OCI-LY7 (cell line): ENCODE results near the gene XIRP2. TPM values are rescaled to one million over a fixed set of nuclear protein-coding genes. Genes with fewer than 3 reads are reported as not detected.

Experiments used
- BruUV-seq: library from RNA; stranded (reverse); fragments of 400-500 nt; replicated peaks from 2 replicates; lab custom pipeline; 2021; lab: Mats Ljungman, UMichigan
- CTCF ChIA-PET: fragments of 300-600 bp; sonication (Branson Sonifier 250); formaldehyde crosslinking; loops from one replicate; lab custom pipeline; 2022; ENCODE audit warnings: antibody characterized with exemption; ENCODE audit not compliant: unreplicated experiment; lab: Charles Lee
- POLR2A ChIA-PET: fragments of 300-600 bp; sonication (Branson Sonifier 250); formaldehyde crosslinking; loops from one replicate; lab custom pipeline; 2022; ENCODE audit warnings: antibody characterized with exemption; lab: Charles Lee
- DNase-seq: peaks from one replicate; pipeline ENCODE4 v3.0.0-alpha.2; 2015; ENCODE audit warnings: low spot score
- H2AFZ ChIP-seq: fragments of 200-600 bp; sonication (generic), shearing (Covaris generic); 2 replicates; pipeline ENCODE4 v1.6.1; 2014; ENCODE audit warnings: mild to moderate bottlenecking, antibody characterized with exemption, low read length, moderate library complexity
- H3K27ac ChIP-seq: fragments of 200-600 bp; sonication (generic); 2 replicates; pipeline ENCODE4 v1.5.1; 2014; ENCODE audit warnings: mixed run types, low read depth, mild to moderate bottlenecking, moderate library complexity, low read length, inconsistent platforms; ENCODE audit not compliant: poor library complexity, severe bottlenecking
- H3K36me3 ChIP-seq: fragments of 200-600 bp; sonication (generic); 2 replicates; pipeline ENCODE4 v1.6.1; 2014; ENCODE audit warnings: mild to moderate bottlenecking, antibody characterized with exemption, low read length, moderate library complexity, mixed read lengths; ENCODE audit not compliant: insufficient read depth
- H3K4me1 ChIP-seq: fragments of 200-600 bp; sonication (generic); 2 replicates; pipeline ENCODE4 v1.5.1; 2014; ENCODE audit warnings: mild to moderate bottlenecking, low read length; ENCODE audit not compliant: insufficient read depth, poor library complexity, severe bottlenecking
- H3K4me2 ChIP-seq: fragments of 200-600 bp; sonication (generic); 2 replicates; pipeline ENCODE4 v1.6.1; 2014; ENCODE audit warnings: mild to moderate bottlenecking, low read length
- H3K4me3 ChIP-seq: fragments of 200-600 bp; sonication (generic); 2 replicates; pipeline ENCODE4 v1.5.1; 2014; ENCODE audit warnings: mild to moderate bottlenecking, low read depth, low read length; ENCODE audit not compliant: poor library complexity, severe bottlenecking
- H3K79me2 ChIP-seq: fragments of 200-600 bp; sonication (generic); 2 replicates; pipeline ENCODE4 v1.6.1; 2016; ENCODE audit warnings: low read depth, mild to moderate bottlenecking, low read length, moderate library complexity, mixed read lengths; ENCODE audit not compliant: insufficient read depth
- H3K9me2 ChIP-seq: fragments of 200-600 bp; sonication (generic); 2 replicates; pipeline ENCODE4 v1.6.1; 2016; ENCODE audit warnings: mild to moderate bottlenecking, low read length, mixed read lengths; ENCODE audit not compliant: insufficient read depth
- H3K9me3 ChIP-seq: fragments of 200-600 bp; sonication (generic); 2 replicates; pipeline ENCODE4 v1.6.1; 2014; ENCODE audit warnings: mild to moderate bottlenecking, mixed run types, low read length, mixed read lengths
- H4K20me1 ChIP-seq: fragments of 200-600 bp; sonication (generic); 2 replicates; pipeline ENCODE4 v1.6.1; 2014; ENCODE audit warnings: mild to moderate bottlenecking, antibody characterized with exemption, low read length, moderate library complexity, mixed read lengths; ENCODE audit not compliant: insufficient read depth
- CTCF ChIP-seq: fragments of 200-600 bp; sonication (generic); conservative IDR thresholded peaks from 2 replicates; pipeline ENCODE4 v1.5.1; 2014; ENCODE audit warnings: mild to moderate bottlenecking, antibody characterized with exemption, low read length, moderate library complexity, mixed read lengths
- EZH2phosphoT487 ChIP-seq: fragments of 200-600 bp; sonication (generic); IDR thresholded peaks from 2 replicates; pipeline ENCODE4 v1.6.1; 2018; ENCODE audit warnings: low read depth, borderline replicate concordance, mild to moderate bottlenecking, mixed run types, antibody characterized with exemption, low read length, moderate library complexity, mixed read lengths
- intact Hi-C: fragments of 100-400 bp; cut with micrococcal nuclease; formaldehyde crosslinking; loops from one replicate; pipeline ENCODE4 v1.10.0; 2022; ENCODE audit not compliant: unreplicated experiment
- total RNA-seq, 2 experiments: library from RNA; depleted of rRNA in 1 of 2; stranded (reverse); fragments of >200 nt in 1 of 2; shearing (Covaris generic) in 1 of 2; gene quantifications; 2 replicates each; pipeline ENCODE4 v1.2.3, GENCODE V29; 2014 to 2022

Gene XIRP2
- total RNA-seq, 2 experiments from 2014 or later, result not detected

- Histone ChIP-seq H3K9me3 (no peaks in the 10 kb centered on the region), H3K4me2 (no peak overlapping the region), H3K4me3 (no peak overlapping the region), H3K79me2 (no peaks in the 10 kb centered on the region), H4K20me1 (no peaks in the 10 kb centered on the region), H2AFZ (no peak overlapping the region), H3K9me2 (no peaks in the 10 kb centered on the region), H3K27ac (no peak overlapping the region), H3K36me3 (no peaks in the 10 kb centered on the region), H3K4me1 (no peaks in the 10 kb centered on the region)
- intact Hi-C loops, result no loop called here
- no peak for DNase-seq
- POLR2A ChIA-PET, result no interaction called here
- CTCF ChIA-PET, result no interaction called here
- TF ChIP-seq EZH2phosphoT487 (no peak), CTCF (no peak)
- no TSS peak for BruUV-seq
Observed at GRCh38 chr2:167240671-167241070, 352.4 kb downstream of the XIRP2 start.

GRCh38 chr2:167249197-167249596, 360.9 kb downstream of the XIRP2 start:
- Histone ChIP-seq H3K9me2 (no peaks in the 10 kb centered on the region), H3K4me2 (no peak overlapping the region), H3K4me1 (no peaks in the 10 kb centered on the region), H3K79me2 (no peaks in the 10 kb centered on the region), H3K36me3 (no peaks in the 10 kb centered on the region), H3K9me3 (no peaks in the 10 kb centered on the region), H2AFZ (no peak overlapping the region), H3K27ac (no peak overlapping the region), H3K4me3 (no peak overlapping the region), H4K20me1 (no peaks in the 10 kb centered on the region)
- CTCF ChIA-PET, result no interaction called here
- DNase-seq, result no peak
- POLR2A ChIA-PET, result no interaction called here
- no peak for TF ChIP-seq CTCF
- TF ChIP-seq EZH2phosphoT487, result no peak
- intact Hi-C loops, result no loop called here
- BruUV-seq, result no TSS peak

- Histone ChIP-seq H2AFZ (no peak overlapping the region), H3K4me3 (no peak overlapping the region), H3K9me2 (no peaks in the 10 kb centered on the region), H3K4me1 (no peaks in the 10 kb centered on the region), H3K4me2 (no peak overlapping the region), H3K9me3 (no peaks in the 10 kb centered on the region), H3K79me2 (no peaks in the 10 kb centered on the region), H4K20me1 (no peaks in the 10 kb centered on the region), H3K27ac (no peak overlapping the region), H3K36me3 (no peaks in the 10 kb centered on the region)
- ChIA-PET CTCF (no interaction called here), POLR2A (interaction anchor here (0.7 kb wide), 1 partner anchor 121 kb away, joined by 3 read pairs; no protein-coding TSS in a partner anchor)
- TF ChIP-seq EZH2phosphoT487 (no peak), CTCF (no peak)
- DNase-seq, result no peak
- no TSS peak for BruUV-seq
- intact Hi-C loops, result no loop called here
Observed at GRCh38 chr2:167253025-167253424, 364.7 kb downstream of the XIRP2 start.
